Gastroesophageal sphincter (tissue), 3 donors: ENCODE data around the gene SLC7A1.

Experiments
- POLR2A ChIP-seq, 2 donors: fragments of 450-650 bp; IDR thresholded peaks; one replicate each; pipeline ENCODE4 v1.6.1; 2017; ENCODE audit warnings: antibody characterized with exemption in 2 of 2, mild to moderate bottlenecking in 2 of 2, moderate library complexity in 1 of 2
- TF ChIP-seq, protein P1 (sequence below), 4 experiments: fragments of 200-600 bp in 2 of 4; fragments of 450-650 bp in 2 of 4; sonication (generic) in 1 of 4; IDR thresholded peaks; one replicate each; pipeline ENCODE4 v1.5.1; 2017 to 2019; ENCODE audit warnings: antibody characterized with exemption in 4 of 4, mild to moderate bottlenecking in 2 of 4, moderate library complexity in 2 of 4

DNA sequence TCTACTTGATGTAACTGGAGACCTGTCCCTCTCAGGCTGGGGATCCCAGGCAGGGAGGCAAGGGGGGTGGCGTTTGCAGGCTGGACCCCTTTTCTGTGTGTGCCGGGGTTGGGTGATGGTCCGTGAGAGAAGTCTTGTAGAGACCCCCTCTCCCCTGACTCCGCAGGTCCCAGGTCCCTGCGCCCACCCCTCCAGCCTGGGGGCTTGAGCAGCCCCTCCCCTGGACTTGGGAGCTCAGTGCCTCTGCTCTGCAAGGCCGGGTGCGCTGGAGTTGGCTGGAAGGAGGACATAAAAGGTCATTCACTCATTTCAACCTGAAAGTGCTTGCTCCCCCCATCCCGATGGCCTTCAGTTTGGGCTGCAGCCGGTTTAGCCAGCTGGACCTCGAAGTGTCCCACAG is 89.5 kb downstream of the SLC7A1 start:
- TF ChIP-seq POLR2A (IDR thresholded peaks at IDR 0.05), result no peak
- TF ChIP-seq, protein P1, sequence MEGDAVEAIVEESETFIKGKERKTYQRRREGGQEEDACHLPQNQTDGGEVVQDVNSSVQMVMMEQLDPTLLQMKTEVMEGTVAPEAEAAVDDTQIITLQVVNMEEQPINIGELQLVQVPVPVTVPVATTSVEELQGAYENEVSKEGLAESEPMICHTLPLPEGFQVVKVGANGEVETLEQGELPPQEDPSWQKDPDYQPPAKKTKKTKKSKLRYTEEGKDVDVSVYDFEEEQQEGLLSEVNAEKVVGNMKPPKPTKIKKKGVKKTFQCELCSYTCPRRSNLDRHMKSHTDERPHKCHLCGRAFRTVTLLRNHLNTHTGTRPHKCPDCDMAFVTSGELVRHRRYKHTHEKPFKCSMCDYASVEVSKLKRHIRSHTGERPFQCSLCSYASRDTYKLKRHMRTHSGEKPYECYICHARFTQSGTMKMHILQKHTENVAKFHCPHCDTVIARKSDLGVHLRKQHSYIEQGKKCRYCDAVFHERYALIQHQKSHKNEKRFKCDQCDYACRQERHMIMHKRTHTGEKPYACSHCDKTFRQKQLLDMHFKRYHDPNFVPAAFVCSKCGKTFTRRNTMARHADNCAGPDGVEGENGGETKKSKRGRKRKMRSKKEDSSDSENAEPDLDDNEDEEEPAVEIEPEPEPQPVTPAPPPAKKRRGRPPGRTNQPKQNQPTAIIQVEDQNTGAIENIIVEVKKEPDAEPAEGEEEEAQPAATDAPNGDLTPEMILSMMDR (IDR thresholded peaks at IDR 0.05), result no peak
